HL-60/S4 treated with phorbol 12-myristate 13-acetate at 8.2 ng/mL for 4 days and 3 days (cell line): Measurements from ENCODE around the gene CDCA4.

Source experiments
- in situ Hi-C: fragments of 300-500 bp; cut with MboI; formaldehyde crosslinking; loops from 2 replicates; pipeline ENCODE4 v1.15.0; 2022; ENCODE audit warnings: low sequenced_read_pairs

Gene CDCA4

GRCh38 chr14:104992501-104992900 is 28.4 kb downstream of the CDCA4 start:
- in situ Hi-C loops, result no loop called here

DNA sequence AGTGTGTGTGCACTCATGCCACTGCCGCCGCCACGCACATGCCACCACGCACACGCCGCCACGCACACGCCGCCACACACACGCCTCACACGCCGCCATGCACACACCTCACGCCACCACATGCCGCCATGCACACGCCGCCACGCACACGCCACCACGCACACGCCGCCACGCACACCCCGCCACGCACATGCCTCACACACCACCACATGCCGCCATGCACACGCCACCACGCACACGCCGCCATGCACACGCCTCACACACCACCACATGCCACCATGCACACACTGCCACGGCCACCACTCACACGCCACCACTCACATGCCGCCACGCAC is 29.0 kb downstream of the CDCA4 start:
- in situ Hi-C loops, result no loop called here

GRCh38 chr14:104989951-104990303 is 31.0 kb downstream of the CDCA4 start:
- in situ Hi-C loops, result no loop called here

- in situ Hi-C loops, result no loop called here
Observed at GRCh38 chr14:104989236-104989950, 31.5 kb downstream of the CDCA4 start.

GRCh38 chr14:104986487-104987164 is 34.3 kb downstream of the CDCA4 start:
- in situ Hi-C loops, result no loop called here

DNA sequence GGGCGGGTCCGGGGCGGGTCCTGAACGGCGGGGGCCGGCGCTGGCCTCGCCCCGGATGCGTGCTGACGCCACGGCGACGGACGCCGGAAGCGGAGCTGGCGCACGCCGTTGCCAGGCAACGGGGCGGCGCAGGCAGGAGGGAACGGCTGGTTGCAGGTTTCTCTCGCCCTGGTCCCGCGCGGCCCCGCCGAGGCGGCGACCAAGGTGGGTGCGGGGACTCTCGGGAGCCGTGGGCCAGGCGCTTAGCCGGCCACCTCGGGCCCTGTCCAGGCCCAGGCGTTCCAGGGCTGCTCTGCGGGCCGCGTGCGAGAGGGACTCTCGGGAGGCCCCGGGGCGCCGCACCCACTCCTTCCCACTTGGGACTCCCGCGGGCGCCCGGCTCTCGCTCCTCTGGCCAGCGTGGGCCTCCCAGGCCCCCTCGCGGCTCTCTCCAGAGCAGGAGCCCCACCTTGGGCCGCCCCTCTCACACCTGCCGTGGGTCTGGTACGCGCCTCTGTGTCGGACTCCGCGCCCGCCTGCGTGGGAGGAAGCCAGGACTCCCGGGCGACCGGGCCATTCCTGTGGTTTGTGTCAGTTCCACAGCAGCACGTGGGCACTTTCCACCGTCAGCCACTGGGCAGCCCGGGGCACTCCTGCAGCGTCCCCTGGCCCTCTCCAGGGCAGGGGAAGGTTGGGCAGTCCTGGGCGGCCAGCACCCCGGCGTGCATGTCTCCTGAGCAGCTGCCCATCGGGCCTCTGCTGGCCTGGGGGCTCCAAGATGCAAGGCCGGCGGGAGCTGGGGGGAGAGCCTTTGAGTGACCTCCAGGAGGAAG is 35.0 kb downstream of the CDCA4 start, which contains the start of gene CLBA1:
Gene CLBA1, plus strand, starts transcription at position 114 of the 812 bp plus-strand sequence. Its CDS starts 644 bp downstream, at position 758.
- in situ Hi-C loops, result no loop called here

DNA sequence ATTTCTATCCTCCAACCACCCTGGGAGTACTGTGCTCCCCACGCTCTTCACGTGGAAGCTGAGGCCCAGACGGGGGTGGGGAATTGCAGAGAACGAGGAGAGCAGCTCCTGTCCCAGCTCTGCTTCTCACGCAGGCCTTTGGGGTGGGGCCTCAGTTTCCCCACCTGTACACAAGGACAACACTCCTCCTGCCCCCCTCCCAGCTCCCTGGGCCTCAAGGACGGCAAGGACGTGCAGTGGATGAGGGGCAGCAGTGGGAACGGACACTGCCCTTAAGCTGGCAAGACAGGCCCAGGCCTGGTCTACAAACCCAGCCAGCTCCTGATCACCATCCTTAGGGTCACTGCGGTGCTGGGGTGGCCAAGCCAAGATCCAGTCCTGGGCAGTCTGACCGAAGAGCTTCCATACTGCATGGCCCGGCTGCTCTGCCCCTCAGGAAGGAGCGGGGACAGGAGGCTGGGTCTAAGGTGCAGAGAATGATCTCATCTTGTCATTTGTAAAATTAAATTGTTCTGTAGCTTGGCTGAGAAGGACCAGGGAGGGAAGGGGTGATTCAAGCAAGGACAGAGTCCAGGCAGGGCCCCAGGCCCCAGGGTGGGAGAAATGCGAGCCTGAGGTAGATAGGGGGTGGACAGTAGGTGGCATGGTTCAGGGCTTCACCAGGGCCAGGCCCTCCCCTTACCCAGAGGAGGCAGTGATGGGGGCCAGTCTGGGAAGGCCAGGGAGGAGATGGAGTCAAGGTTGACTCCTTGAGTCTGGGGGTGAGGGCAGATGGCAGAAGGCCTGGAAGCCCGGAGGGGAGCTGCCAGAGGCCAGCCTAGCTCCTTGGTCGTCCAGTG is 36.6 kb downstream of the CDCA4 start:
- in situ Hi-C loops, result loop anchor here (5.0 kb wide), 1 partner anchor 63 kb away; no protein-coding TSS in a partner anchor

- in situ Hi-C loops, result loop anchor here (5.0 kb wide), 1 partner anchor 64 kb away; no protein-coding TSS in a partner anchor
Observed at GRCh38 chr14:104983231-104983721, 37.6 kb downstream of the CDCA4 start.

DNA sequence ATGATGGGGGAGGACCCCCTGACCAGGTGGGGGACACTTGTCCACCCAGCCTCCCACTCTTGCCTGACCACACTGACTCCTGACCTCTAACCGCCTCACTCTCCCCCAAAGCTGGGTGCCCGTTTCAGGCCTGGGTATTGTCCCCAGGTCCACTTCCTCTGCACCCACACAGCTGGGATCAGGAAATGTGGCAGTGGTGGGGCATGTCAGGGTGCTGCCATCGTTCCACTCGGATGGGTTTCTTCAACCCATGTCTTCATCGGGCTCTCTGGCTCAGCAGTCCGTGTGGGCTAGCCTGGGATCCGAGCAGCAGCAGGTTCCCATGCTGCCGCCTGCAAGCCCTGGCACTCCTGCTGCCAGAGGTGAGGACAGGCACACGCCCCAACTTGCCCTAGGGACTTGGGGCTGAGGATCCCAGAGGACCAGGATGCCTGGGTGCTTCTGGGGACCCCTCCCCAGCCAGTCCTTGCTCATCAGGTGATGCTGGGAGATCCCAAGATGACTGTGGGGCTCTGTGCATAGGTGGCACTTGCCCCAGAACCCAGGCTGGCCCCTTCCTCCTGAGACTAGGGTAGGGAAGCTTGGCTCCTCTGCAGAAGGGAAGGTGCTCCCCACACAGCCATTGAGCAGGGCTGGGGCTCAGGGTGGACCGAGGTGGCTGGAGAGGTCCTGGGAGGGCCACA is 38.2 kb downstream of the CDCA4 start:
- in situ Hi-C loops, result loop anchor here (5.0 kb wide), 1 partner anchor 65 kb away; no protein-coding TSS in a partner anchor

- in situ Hi-C loops, result loop anchor here (5.0 kb wide), 1 partner anchor 65 kb away; no protein-coding TSS in a partner anchor
Observed at GRCh38 chr14:104981699-104982541, 39.0 kb downstream of the CDCA4 start.

- in situ Hi-C loops, result loop anchor here (5.0 kb wide), 1 partner anchor 66 kb away; no protein-coding TSS in a partner anchor
Observed at GRCh38 chr14:104980611-104981531, 40.0 kb downstream of the CDCA4 start.

DNA sequence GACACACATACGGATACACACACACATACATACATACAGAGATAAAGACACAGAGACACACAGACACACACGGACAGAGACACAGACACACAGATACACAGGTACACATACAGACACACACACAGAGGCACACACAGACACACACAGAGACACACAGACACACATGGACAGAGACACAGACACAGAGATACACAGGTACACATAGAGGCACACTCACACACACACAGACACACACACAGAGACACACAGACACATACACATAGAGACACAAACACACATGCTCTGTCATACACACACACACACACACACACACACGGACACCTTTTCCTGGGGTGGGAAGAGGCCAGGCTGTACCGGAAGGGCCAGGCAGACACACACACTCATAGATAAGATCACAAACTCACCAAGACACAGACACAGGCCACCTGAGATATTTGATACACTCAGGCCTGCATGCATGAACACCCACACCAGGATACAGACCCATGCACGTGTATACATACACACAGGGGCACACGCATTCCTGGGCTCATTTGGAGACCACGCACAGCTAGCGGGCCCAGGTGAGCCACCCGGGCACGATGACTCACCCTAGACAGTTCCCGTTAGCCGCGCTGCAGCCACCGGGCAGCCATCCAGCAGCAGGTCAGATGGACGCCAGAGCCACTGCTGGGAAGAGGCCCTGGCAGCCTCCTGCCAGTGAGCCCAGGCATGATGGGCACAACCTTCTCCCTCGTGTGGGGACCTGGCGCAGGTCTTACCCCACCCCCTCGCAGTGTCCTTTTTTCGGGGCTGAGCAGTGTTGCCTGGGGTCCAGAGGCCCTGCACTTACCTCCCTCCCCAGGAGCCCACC is 40.9 kb downstream of the CDCA4 start:
- in situ Hi-C loops, result loop anchor here (5.0 kb wide), 1 partner anchor 67 kb away; no protein-coding TSS in a partner anchor

DNA sequence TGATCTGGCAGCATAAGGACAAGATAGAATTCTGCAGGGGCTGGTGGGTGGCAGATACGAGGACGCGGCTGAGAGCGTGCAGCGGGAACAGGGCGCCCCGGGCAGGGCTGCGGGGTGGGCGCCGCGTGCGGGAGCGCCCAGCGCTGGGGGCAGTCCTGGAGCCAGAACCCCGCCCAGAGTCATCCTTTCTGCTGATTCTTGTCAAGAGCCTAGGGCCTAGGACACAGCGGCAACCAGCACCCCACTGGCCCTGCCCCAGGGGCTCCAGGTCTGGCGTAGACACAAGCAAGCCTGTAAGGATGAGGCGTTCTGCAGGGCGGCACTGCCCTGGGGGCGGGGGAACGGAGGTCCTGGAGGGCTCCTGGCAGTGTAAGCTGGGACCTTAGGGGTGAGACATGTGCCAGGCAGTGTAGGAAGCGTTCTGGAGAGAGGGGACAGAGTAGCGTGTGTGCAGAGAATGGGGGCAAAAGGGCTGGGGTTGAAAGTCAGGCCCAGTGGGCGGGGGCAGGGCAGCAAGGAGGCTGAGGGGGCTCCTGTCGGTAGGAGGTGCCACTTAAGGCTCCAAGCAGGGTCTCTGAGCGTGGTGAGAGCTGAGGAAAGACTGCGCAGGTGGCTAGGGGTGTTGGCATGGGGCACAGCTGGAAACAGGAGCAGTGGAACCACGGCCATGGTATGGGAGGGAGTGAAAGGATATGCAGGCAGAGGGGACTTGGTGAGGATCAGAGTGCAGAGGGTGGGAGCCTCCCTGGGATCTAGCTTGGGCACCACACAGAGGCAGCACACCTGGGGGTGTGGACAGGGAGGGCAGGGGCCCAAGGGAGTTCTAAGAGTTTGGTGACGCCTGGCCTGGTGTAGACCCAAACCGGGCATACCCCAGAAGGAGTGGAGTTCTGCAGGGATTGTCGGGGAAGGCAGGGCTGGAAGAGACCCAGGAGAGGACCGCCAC is 41.9 kb downstream of the CDCA4 start:
- in situ Hi-C loops, result no loop called here

DNA sequence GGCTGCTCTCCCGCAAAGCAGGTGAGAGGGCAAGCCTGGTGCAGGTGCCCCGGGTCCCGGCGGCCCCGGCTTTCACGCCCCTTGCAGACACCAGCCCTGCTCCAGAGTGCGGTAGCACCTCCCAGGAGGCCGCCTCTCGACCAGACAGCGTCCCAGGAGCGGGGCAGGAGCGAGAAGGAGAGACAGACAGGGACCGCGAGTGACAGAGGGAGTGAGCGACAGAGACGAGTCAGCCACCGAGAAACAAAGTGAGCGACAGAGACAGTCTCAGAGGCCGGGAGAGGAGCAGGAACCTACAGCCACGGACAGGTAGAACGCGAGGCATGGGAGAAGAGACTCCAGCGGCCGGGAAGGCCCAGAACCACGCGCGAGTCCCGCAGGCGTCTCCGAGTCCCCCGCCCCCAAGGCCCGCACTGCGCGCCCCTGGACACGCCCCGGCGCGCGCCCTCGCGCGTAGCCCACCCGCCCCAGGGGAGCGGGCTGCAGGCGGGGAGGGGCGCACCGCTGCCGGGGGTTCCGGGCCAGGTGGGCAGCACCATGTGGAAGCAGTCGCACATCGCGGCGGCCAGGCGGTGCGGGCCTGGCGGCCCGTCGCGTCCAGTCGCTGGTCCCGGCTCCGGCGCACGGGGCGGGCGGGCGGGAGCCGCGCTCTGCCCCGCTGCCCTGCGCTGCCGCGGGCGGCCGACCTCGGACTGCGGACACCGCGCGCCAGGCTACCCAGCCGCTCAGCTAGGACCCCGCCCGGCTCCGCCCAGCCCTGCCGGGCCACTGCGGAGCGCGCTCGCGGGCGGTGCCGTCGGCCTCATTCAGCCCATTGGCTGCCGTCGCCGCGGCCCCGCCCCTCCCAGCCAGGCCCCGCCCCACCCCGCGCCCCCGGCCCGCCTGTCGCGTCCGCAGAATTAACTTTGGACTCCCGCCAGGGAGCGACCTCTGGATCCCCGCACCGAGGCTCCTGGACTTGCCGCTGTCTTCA is 42.9 kb downstream of the CDCA4 start, which contains the start of gene AHNAK2:
Gene AHNAK2, minus strand, starts transcription at position 694 of the 973 bp plus-strand sequence. Its CDS starts 137 bp downstream, at position 557.
- in situ Hi-C loops, result no loop called here
